ENCODE results near the gene MAP3K5.

MAP3K5 gene

GRCh38 chr6:136549300-136550044, 242.8 kb downstream of the MAP3K5 start:
- H4K8ac ChIP-seq (ENCODE audit: low read depth, low read length): peak overlapping the region; percentile 78
- peaks cover 9% of the 10 kb centered on the region for H3K79me2 ChIP-seq (ENCODE audit: control insufficient read depth, insufficient read depth, low read length, poor library complexity)
- H2BK12ac ChIP-seq (ENCODE audit: low read length): no peak overlapping the region
- peak overlapping the region; percentile 67 for H4K91ac ChIP-seq (ENCODE audit: low read depth, low read length)
- H3K9me3 ChIP-seq (ENCODE audit: insufficient read depth, low read depth, low read length): no peaks in the 10 kb centered on the region
- peak overlapping the region; percentile 57 for H2BK5ac ChIP-seq (ENCODE audit: low read depth, low read length, poor library complexity)
- no peaks in the 10 kb centered on the region for H3K36me3 ChIP-seq (ENCODE audit: control insufficient read depth in 1 of 2, insufficient read depth in 2 of 2, low read length in 2 of 2)
- H3K14ac ChIP-seq (ENCODE audit: low read length): peak overlapping the region; percentile 52
- DNase-seq: peak; percentile 7 to 46
- peak overlapping the region; percentile 97 for H3K4ac ChIP-seq (ENCODE audit: low read depth, low read length)
- peak overlapping the region; percentile 93 for H2AFZ ChIP-seq (ENCODE audit: insufficient read depth, low read length, poor library complexity)
- peak overlapping the region; percentile 95 for H3K4me2 ChIP-seq (ENCODE audit: low read length)
- H2BK120ac ChIP-seq (ENCODE audit: insufficient read depth, low read length, poor library complexity): peak overlapping the region; percentile 64
- no CpG with 5 or more reads among the region's 42 CpGs for WGBS (ENCODE audit: extremely low coverage, insufficient coverage, insufficient read length)
- no peaks in the 10 kb centered on the region for H3K27me3 ChIP-seq (ENCODE audit: insufficient read depth, low read length)
- H2AK5ac ChIP-seq (ENCODE audit: low read length): no peak overlapping the region
- peak overlapping the region; percentile 87 for H3K4me3 ChIP-seq (ENCODE audit: low read depth, low read length)
- peaks cover 8% of the 10 kb centered on the region for H3K79me1 ChIP-seq (ENCODE audit: low read length)
- H3K9ac ChIP-seq (ENCODE audit: low read length): peak overlapping the region; percentile 60
- H4K12ac ChIP-seq (ENCODE audit: low read depth, low read length): peak overlapping the region; percentile 84
- peak overlapping the region; percentile 74 for H3K23ac ChIP-seq (ENCODE audit: low read length)
- H3K18ac ChIP-seq (ENCODE audit: low read length): peak overlapping the region; percentile 78
- peak overlapping the region; percentile 13 for H3K27ac ChIP-seq (ENCODE audit: low read depth, low read length)
- peaks cover 2 to 3% of the 10 kb centered on the region in 2 experiments for H3K4me1 ChIP-seq (ENCODE audit: control insufficient read depth in 1 of 2, insufficient read depth in 2 of 2, low read length in 2 of 2)

- WGBS (ENCODE audit: extremely low coverage, insufficient coverage, insufficient read length): no CpG with 5 or more reads among the region's 14 CpGs
- no peak overlapping the region for H2BK12ac ChIP-seq (ENCODE audit: low read length)
- no peak overlapping the region for H4K8ac ChIP-seq (ENCODE audit: low read depth, low read length)
- H3K18ac ChIP-seq (ENCODE audit: low read length): no peak overlapping the region
- no peak overlapping the region for H3K9ac ChIP-seq (ENCODE audit: low read length)
- H2BK5ac ChIP-seq (ENCODE audit: low read depth, low read length, poor library complexity): no peak overlapping the region
- H3K4me3 ChIP-seq (ENCODE audit: low read depth, low read length): no peak overlapping the region
- no peak overlapping the region for H3K14ac ChIP-seq (ENCODE audit: low read length)
- H3K27ac ChIP-seq (ENCODE audit: low read depth, low read length): no peak overlapping the region
- DNase-seq: no peak
- no peak overlapping the region for H4K12ac ChIP-seq (ENCODE audit: low read depth, low read length)
- H3K4ac ChIP-seq (ENCODE audit: low read depth, low read length): peak overlapping the region; percentile 6
- H3K36me3 ChIP-seq (ENCODE audit: control insufficient read depth in 1 of 2, insufficient read depth in 2 of 2, low read length in 2 of 2): no peaks in the 10 kb centered on the region
- peaks cover 2 to 3% of the 10 kb centered on the region in 2 experiments for H3K4me1 ChIP-seq (ENCODE audit: control insufficient read depth in 1 of 2, insufficient read depth in 2 of 2, low read length in 2 of 2)
- H4K91ac ChIP-seq (ENCODE audit: low read depth, low read length): no peak overlapping the region
- H2AK5ac ChIP-seq (ENCODE audit: low read length): no peak overlapping the region
- peaks cover 9% of the 10 kb centered on the region for H3K79me2 ChIP-seq (ENCODE audit: control insufficient read depth, insufficient read depth, low read length, poor library complexity)
- H3K23ac ChIP-seq (ENCODE audit: low read length): no peak overlapping the region
- no peaks in the 10 kb centered on the region for H3K9me3 ChIP-seq (ENCODE audit: insufficient read depth, low read depth, low read length)
- no peak overlapping the region for H2BK120ac ChIP-seq (ENCODE audit: insufficient read depth, low read length, poor library complexity)
- H3K27me3 ChIP-seq (ENCODE audit: insufficient read depth, low read length): no peaks in the 10 kb centered on the region
- H2AFZ ChIP-seq (ENCODE audit: insufficient read depth, low read length, poor library complexity): no peak overlapping the region
- peak overlapping the region; percentile 95 for H3K4me2 ChIP-seq (ENCODE audit: low read length)
- peaks cover 8% of the 10 kb centered on the region for H3K79me1 ChIP-seq (ENCODE audit: low read length)
Measured at GRCh38 chr6:136548582-136549299, 243.5 kb downstream of the MAP3K5 start.

GRCh38 chr6:136547871-136548270, 244.4 kb downstream of the MAP3K5 start:
- H3K79me2 ChIP-seq (ENCODE audit: control insufficient read depth, insufficient read depth, low read length, poor library complexity): peaks cover 9% of the 10 kb centered on the region
- no CpG with 5 or more reads among the region's 1 CpG for WGBS (ENCODE audit: extremely low coverage, insufficient coverage, insufficient read length)
- no peak overlapping the region for H4K91ac ChIP-seq (ENCODE audit: low read depth, low read length)
- H3K27ac ChIP-seq (ENCODE audit: low read depth, low read length): no peak overlapping the region
- no peak overlapping the region for H4K12ac ChIP-seq (ENCODE audit: low read depth, low read length)
- no peak overlapping the region for H3K18ac ChIP-seq (ENCODE audit: low read length)
- H2BK5ac ChIP-seq (ENCODE audit: low read depth, low read length, poor library complexity): no peak overlapping the region
- no peak overlapping the region for H3K23ac ChIP-seq (ENCODE audit: low read length)
- H3K9me3 ChIP-seq (ENCODE audit: insufficient read depth, low read depth, low read length): no peaks in the 10 kb centered on the region
- no peak overlapping the region for H3K9ac ChIP-seq (ENCODE audit: low read length)
- H2BK120ac ChIP-seq (ENCODE audit: insufficient read depth, low read length, poor library complexity): no peak overlapping the region
- no peak overlapping the region for H2BK12ac ChIP-seq (ENCODE audit: low read length)
- H3K36me3 ChIP-seq (ENCODE audit: control insufficient read depth in 1 of 2, insufficient read depth in 2 of 2, low read length in 2 of 2): no peaks in the 10 kb centered on the region
- H3K4me3 ChIP-seq (ENCODE audit: low read depth, low read length): no peak overlapping the region
- H3K4me2 ChIP-seq (ENCODE audit: low read length): no peak overlapping the region
- peaks cover 8% of the 10 kb centered on the region for H3K79me1 ChIP-seq (ENCODE audit: low read length)
- DNase-seq: no peak
- no peak overlapping the region for H4K8ac ChIP-seq (ENCODE audit: low read depth, low read length)
- H2AK5ac ChIP-seq (ENCODE audit: low read length): no peak overlapping the region
- H3K27me3 ChIP-seq (ENCODE audit: insufficient read depth, low read length): no peaks in the 10 kb centered on the region
- H3K14ac ChIP-seq (ENCODE audit: low read length): no peak overlapping the region
- peaks cover 2 to 3% of the 10 kb centered on the region in 2 experiments for H3K4me1 ChIP-seq (ENCODE audit: control insufficient read depth in 1 of 2, insufficient read depth in 2 of 2, low read length in 2 of 2)
- no peak overlapping the region for H2AFZ ChIP-seq (ENCODE audit: insufficient read depth, low read length, poor library complexity)
- no peak overlapping the region for H3K4ac ChIP-seq (ENCODE audit: low read depth, low read length)

GRCh38 chr6:136547336-136547735, 244.9 kb downstream of the MAP3K5 start:
- Histone ChIP-seq H3K4me1 (ENCODE audit: control insufficient read depth in 1 of 2, insufficient read depth in 2 of 2, low read length in 2 of 2) (peaks cover 2 to 3% of the 10 kb centered on the region in 2 experiments), H2BK12ac (ENCODE audit: low read length) (no peak overlapping the region), H3K4me3 (ENCODE audit: low read depth, low read length) (no peak overlapping the region), H3K9me3 (ENCODE audit: insufficient read depth, low read depth, low read length) (no peaks in the 10 kb centered on the region), H3K79me2 (ENCODE audit: control insufficient read depth, insufficient read depth, low read length, poor library complexity) (peaks cover 9% of the 10 kb centered on the region), H4K8ac (ENCODE audit: low read depth, low read length) (no peak overlapping the region), H3K23ac (ENCODE audit: low read length) (no peak overlapping the region), H3K4me2 (ENCODE audit: low read length) (no peak overlapping the region), H3K18ac (ENCODE audit: low read length) (no peak overlapping the region), H2BK120ac (ENCODE audit: insufficient read depth, low read length, poor library complexity) (no peak overlapping the region), H3K9ac (ENCODE audit: low read length) (no peak overlapping the region), H3K27ac (ENCODE audit: low read depth, low read length) (no peak overlapping the region), H3K14ac (ENCODE audit: low read length) (no peak overlapping the region), H3K4ac (ENCODE audit: low read depth, low read length) (no peak overlapping the region), H3K36me3 (ENCODE audit: control insufficient read depth in 1 of 2, insufficient read depth in 2 of 2, low read length in 2 of 2) (no peaks in the 10 kb centered on the region), H2AFZ (ENCODE audit: insufficient read depth, low read length, poor library complexity) (no peak overlapping the region), H4K91ac (ENCODE audit: low read depth, low read length) (no peak overlapping the region), H3K27me3 (ENCODE audit: insufficient read depth, low read length) (no peaks in the 10 kb centered on the region), H4K12ac (ENCODE audit: low read depth, low read length) (no peak overlapping the region), H3K79me1 (ENCODE audit: low read length) (peaks cover 8% of the 10 kb centered on the region), H2BK5ac (ENCODE audit: low read depth, low read length, poor library complexity) (no peak overlapping the region), H2AK5ac (ENCODE audit: low read length) (no peak overlapping the region)
- peak in 1 of 2 donors; percentile 63 for DNase-seq
- WGBS (ENCODE audit: extremely low coverage, insufficient coverage, insufficient read length): no CpG with 5 or more reads among the region's 4 CpGs

Measured in trophoblast cell (in vitro differentiated cells and primary cell).